GM12864 (cell line): ENCODE data around the gene RAB27B.

ENCODE experiments used
- DNase-seq: peaks from one replicate; pipeline ENCODE4 v3.0.0-alpha.2; 2011; ENCODE audit warnings: low read depth
- H3K4me3 ChIP-seq: 2 replicates; pipeline ENCODE4 v1.5.1; 2011; ENCODE audit warnings: mild to moderate bottlenecking, low read depth, low read length, control low read depth
- TF ChIP-seq, protein P1 (sequence below): IDR thresholded peaks from 2 replicates; pipeline ENCODE4 v1.5.1; 2011; ENCODE audit warnings: low read depth, mild to moderate bottlenecking, moderate library complexity, low read length, control low read depth, inconsistent platforms; ENCODE audit errors: missing control alignments

RAB27B gene

DNA sequence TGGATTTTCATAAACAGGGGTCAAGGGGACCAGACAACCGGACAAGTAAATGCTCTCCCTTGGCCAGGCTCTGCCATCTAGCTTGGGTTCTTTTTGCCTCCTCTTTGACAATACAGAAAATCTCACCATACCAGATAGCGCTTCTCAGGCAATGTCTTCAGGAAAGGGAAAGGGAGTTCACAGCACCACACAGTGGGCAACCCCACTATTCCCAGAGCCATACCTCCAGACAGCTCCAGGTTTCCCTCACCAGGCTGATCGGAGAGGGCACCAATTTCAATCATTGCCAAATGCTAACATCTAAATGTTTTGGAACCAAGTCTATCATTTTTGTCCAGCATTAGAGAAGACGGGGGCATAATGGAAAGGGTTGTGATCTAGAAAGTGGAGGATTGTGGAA lies 102.9 kb downstream of the RAB27B start:
- TF ChIP-seq, protein P1, sequence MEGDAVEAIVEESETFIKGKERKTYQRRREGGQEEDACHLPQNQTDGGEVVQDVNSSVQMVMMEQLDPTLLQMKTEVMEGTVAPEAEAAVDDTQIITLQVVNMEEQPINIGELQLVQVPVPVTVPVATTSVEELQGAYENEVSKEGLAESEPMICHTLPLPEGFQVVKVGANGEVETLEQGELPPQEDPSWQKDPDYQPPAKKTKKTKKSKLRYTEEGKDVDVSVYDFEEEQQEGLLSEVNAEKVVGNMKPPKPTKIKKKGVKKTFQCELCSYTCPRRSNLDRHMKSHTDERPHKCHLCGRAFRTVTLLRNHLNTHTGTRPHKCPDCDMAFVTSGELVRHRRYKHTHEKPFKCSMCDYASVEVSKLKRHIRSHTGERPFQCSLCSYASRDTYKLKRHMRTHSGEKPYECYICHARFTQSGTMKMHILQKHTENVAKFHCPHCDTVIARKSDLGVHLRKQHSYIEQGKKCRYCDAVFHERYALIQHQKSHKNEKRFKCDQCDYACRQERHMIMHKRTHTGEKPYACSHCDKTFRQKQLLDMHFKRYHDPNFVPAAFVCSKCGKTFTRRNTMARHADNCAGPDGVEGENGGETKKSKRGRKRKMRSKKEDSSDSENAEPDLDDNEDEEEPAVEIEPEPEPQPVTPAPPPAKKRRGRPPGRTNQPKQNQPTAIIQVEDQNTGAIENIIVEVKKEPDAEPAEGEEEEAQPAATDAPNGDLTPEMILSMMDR: no peak
- DNase-seq: no peak
- H3K4me3 ChIP-seq: no peak overlapping the region

DNA sequence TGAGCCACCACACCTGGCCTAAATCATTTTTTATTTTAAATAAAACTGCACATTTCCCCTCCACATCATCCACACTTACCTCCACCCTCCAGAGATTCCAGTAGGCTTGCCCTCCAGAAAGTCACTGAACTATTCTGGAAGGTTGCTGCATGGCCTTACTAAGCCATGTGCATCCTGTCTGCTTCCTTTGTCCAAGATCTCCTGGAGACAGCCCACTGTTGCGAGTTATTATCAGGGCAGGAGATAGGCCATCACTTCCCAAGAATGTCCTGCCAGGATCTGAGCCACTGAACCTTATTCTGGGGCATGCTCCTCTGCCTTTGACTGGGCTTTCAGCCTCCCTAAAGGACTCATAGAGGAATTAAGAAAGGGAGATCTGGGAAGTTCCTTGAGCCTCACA lies 104.2 kb downstream of the RAB27B start:
- no peak for DNase-seq
- no peak overlapping the region for H3K4me3 ChIP-seq
- TF ChIP-seq, protein P1: no peak

DNA sequence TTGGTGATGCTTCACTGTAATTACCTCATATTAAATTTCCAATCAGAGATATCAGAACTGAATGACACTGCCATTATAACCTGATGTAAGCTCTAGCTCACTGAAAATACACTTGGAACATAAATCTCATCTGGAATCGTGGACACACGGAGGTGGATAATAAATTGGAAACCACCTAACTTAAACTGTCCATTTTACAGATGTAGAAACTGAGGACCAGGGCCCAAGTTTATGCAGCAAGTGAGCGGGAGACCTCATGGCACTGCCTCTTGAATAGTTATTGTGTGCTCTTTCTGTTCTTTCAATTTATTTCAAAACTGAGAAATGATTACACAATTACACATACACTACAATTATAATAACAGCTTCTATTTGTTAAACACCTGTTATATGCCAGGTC lies 110.2 kb downstream of the RAB27B start:
- H3K4me3 ChIP-seq: no peak overlapping the region
- no peak for DNase-seq
- TF ChIP-seq, protein P1: no peak

DNA sequence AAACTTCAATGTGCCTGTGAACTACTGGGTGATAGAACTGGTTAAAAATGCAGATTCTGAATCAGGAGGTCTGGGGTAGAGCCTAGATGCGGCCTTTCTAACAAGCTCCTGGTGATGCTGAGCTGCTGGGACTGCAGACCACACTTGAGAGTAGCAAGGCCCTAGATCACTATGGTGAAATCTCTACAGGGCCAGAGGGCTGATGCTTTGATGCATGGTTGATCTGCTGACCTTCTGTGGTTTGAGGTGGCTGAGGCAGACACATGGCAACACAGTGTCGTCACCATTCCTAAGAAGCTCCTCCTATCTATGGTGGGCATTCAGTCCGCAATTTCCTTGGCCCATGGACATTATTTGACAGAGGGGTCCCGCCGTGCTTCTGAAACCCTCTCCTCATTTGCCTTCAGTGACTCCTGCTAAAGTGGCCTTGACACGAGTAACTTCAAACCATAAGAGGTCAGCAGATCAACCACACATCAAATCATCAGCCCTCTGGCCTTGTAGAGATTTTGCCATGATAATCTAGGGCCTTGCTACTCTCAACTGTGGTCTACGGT lies 111.2 kb downstream of the RAB27B start:
- TF ChIP-seq, protein P1: no peak
- no peak overlapping the region for H3K4me3 ChIP-seq
- no peak for DNase-seq

DNA sequence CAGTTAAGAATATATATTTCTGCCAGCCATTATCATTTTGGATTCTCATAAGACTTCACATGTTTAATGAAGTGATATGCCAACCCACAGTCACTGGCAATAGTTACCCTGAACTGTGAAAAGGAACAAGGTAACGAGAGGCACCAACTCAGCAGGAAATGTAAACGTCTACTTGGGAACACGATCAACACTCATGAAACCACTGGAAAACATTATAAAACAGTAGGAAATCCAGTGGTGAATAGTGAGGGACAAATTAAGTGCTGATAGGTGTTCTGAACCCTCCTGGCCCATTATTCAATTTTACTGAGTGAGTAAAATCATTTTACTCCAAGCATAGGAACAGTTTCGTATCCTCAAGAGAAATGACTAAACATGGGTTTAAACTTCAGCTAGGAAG lies 113.9 kb downstream of the RAB27B start:
- TF ChIP-seq, protein P1: no peak
- H3K4me3 ChIP-seq: no peak overlapping the region
- no peak for DNase-seq

DNA sequence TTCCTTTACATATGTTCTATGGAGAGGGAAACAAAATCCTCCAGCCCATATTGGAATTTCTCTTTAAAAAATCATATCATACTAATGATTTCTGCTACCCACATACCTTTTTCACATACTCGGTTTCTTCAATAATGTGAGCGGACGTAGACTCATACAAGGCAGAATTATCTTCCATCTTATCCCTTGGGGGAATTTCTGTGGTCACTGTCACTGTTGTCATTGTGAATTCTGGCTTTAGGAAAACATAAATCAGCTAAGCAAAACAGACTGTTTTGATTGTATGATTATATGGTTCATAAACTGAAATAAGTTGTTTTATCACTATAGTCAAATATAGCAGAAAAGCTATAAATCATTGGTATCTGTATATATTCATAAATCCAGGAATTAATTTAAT lies 114.3 kb downstream of the RAB27B start:
- TF ChIP-seq, protein P1: no peak
- H3K4me3 ChIP-seq: no peak overlapping the region
- no peak for DNase-seq
